MCF 10A (cell line): ENCODE measurements around the gene DCBLD2. TPM values are rescaled to one million over a fixed set of nuclear protein-coding genes. Genes with fewer than 3 reads are reported as not detected.
"Not testable (repeated sequence)": the region's sequence is repeated elsewhere in the genome, so short reads cannot be mapped to it uniquely, and the experiment has no call there.

ENCODE experiments used
- BruUV-seq: library from RNA; stranded (reverse); fragments of 400-500 nt; replicated peaks from 2 replicates; lab custom pipeline; 2021; lab: Mats Ljungman, UMichigan
- CTCF ChIA-PET: fragments of 300-600 bp; sonication (Branson Sonifier 250); formaldehyde crosslinking; extraction: SDS; loops from one replicate; lab custom pipeline; 2021; ENCODE audit warnings: antibody characterized with exemption, inconsistent platforms; lab: Yijun Ruan, JAX
- POLR2A ChIA-PET: fragments of 300-600, 350-650 bp; sonication (Branson Sonifier 250); formaldehyde crosslinking; extraction: SDS; loops from one replicate; lab custom pipeline; 2020; ENCODE audit warnings: antibody characterized with exemption, inconsistent platforms; lab: Yijun Ruan, JAX
- DNase-seq: peaks from one replicate; pipeline ENCODE4 v3.0.0-alpha.2; 2018; ENCODE audit not compliant: unreplicated experiment
- H3K27ac Mint-ChIP-seq: one replicate; pipeline ENCODE4 v1.8.0; 2022; ENCODE audit warnings: mild to moderate bottlenecking, low read depth, mixed read lengths; ENCODE audit not compliant: unreplicated experiment
- H3K27me3 Mint-ChIP-seq: one replicate; pipeline ENCODE4 v1.8.0; 2022; ENCODE audit warnings: mixed read lengths; ENCODE audit not compliant: insufficient read depth, unreplicated experiment
- H3K36me3 Mint-ChIP-seq: one replicate; pipeline ENCODE4 v1.8.0; 2022; ENCODE audit warnings: mild to moderate bottlenecking, moderate library complexity, mixed read lengths; ENCODE audit not compliant: insufficient read depth, unreplicated experiment
- H3K4me1 Mint-ChIP-seq: one replicate; pipeline ENCODE4 v1.8.0; 2022; ENCODE audit warnings: mixed read lengths; ENCODE audit not compliant: insufficient read depth, unreplicated experiment
- H3K4me3 Mint-ChIP-seq: one replicate; pipeline ENCODE4 v1.8.0; 2022; ENCODE audit warnings: mild to moderate bottlenecking, moderate library complexity, mixed read lengths; ENCODE audit not compliant: unreplicated experiment
- H3K9me3 Mint-ChIP-seq: one replicate; pipeline ENCODE4 v1.8.0; 2022; ENCODE audit warnings: mixed read lengths; ENCODE audit not compliant: unreplicated experiment
- intact Hi-C: fragments of 100-400 bp; cut with micrococcal nuclease; formaldehyde crosslinking; loops from 2 replicates; pipeline ENCODE4 v1.14.1; 2022
- total RNA-seq: library from RNA; stranded (reverse); gene quantifications from 2 replicates; pipeline ENCODE4 v1.2.3, GENCODE V29; 2022
- TF ChIP-seq, protein P1 (sequence below): fragments of 200-600 bp; IDR thresholded peaks from one replicate; pipeline ENCODE4 v1.8.0; 2022; ENCODE audit warnings: antibody characterized with exemption, mild to moderate bottlenecking; ENCODE audit not compliant: unreplicated experiment

The DCBLD2 gene
- total RNA-seq, 1 experiment from 2014 or later, result 161 TPM

- no peaks in the 10 kb centered on the region for H3K4me1 Mint-ChIP-seq
- ChIA-PET POLR2A (no interaction called here), CTCF (interaction anchor here (0.9 kb wide), 1 partner anchor 805 kb away, joined by 4 read pairs; no protein-coding TSS in a partner anchor)
- no peak for DNase-seq
- H3K9me3 Mint-ChIP-seq, result peaks cover 7% of the 10 kb centered on the region
- H3K36me3 Mint-ChIP-seq, result peaks cover 23% of the 10 kb centered on the region
- H3K4me3 Mint-ChIP-seq, result no peak overlapping the region
- intact Hi-C loops, result no loop called here
- no TSS peak for BruUV-seq
- peak overlapping the region; percentile 0 for H3K27ac Mint-ChIP-seq
- TF ChIP-seq, protein P1, sequence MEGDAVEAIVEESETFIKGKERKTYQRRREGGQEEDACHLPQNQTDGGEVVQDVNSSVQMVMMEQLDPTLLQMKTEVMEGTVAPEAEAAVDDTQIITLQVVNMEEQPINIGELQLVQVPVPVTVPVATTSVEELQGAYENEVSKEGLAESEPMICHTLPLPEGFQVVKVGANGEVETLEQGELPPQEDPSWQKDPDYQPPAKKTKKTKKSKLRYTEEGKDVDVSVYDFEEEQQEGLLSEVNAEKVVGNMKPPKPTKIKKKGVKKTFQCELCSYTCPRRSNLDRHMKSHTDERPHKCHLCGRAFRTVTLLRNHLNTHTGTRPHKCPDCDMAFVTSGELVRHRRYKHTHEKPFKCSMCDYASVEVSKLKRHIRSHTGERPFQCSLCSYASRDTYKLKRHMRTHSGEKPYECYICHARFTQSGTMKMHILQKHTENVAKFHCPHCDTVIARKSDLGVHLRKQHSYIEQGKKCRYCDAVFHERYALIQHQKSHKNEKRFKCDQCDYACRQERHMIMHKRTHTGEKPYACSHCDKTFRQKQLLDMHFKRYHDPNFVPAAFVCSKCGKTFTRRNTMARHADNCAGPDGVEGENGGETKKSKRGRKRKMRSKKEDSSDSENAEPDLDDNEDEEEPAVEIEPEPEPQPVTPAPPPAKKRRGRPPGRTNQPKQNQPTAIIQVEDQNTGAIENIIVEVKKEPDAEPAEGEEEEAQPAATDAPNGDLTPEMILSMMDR, result no peak
- H3K27me3 Mint-ChIP-seq, result no peaks in the 10 kb centered on the region
Observed at GRCh38 chr3:98839846-98840245, 61.6 kb downstream of the DCBLD2 start.

DNA sequence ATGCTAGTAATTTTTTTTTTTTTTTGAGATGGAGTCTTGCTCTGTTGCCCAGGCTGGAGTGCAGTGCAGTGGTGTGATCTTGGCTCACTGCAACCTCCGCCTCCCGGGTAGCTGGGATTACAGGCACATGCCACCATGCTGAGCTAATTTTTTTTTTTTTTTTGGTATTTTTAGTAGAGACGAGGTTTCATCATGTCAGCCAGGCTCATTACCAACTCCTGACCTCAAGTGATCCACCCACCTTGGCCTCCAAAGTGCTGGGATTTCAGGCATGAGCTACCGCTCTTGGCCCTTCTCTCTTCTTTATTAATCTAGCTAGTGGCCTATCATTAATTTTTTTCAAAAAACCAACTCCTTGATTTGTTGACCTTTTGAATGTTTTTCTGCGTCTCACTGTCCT, 70.4 kb downstream of the DCBLD2 start:
- ChIA-PET POLR2A (interaction anchor here (0.7 kb wide), 1 partner anchor 308 kb away, joined by 3 read pairs; no protein-coding TSS in a partner anchor), CTCF (interaction anchor here (0.6 to 2.0 kb wide), 6 partner anchors 13 to 792 kb away, joined by 3 to 14 read pairs (median 3); no protein-coding TSS in a partner anchor)
- intact Hi-C loops, DNase-seq, H3K27me3 Mint-ChIP-seq, H3K4me1 Mint-ChIP-seq, H3K4me3 Mint-ChIP-seq, H3K9me3 Mint-ChIP-seq, BruUV-seq, H3K36me3 Mint-ChIP-seq, H3K27ac Mint-ChIP-seq: not testable (repeated sequence)

DNA sequence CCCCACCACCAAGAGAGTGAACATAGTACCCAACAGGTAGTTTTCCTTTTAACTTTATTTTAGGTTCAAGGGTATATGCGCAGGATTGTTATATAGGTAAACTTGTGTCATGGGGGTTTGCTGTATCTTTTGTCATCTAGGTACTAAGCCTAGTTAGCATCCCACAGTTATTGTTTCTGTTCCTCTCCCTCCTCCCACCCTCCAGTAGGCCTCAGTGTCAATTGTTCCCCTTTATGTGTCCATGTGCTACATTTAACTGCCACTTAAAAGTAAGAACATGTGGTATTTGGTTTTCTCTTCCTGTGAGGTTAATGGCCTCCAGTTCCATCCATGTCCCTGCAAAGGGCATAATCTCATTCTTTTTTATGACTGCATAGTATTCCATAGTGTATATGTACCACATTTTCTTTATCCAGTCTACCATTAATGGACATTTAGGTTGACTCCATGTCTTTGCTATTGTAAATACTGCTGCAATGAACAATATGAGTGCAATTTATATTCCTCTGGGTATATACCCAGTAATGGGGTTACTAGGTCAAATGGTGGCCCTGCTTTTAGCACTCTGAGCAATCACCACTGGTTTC, 72.2 kb downstream of the DCBLD2 start:
- Mint-ChIP-seq H3K4me3 (no peak overlapping the region), H3K27me3 (no peaks in the 10 kb centered on the region), H3K27ac (no peak overlapping the region), H3K36me3 (peaks cover 11% of the 10 kb centered on the region), H3K9me3 (no peaks in the 10 kb centered on the region), H3K4me1 (no peaks in the 10 kb centered on the region)
- TF ChIP-seq, protein P1, result no peak
- no peak for DNase-seq
- CTCF ChIA-PET, result interaction anchor here (0.6 kb wide), 1 partner anchor 48 kb away, joined by 3 read pairs; no protein-coding TSS in a partner anchor
- intact Hi-C loops, result no loop called here
- no TSS peak for BruUV-seq
- POLR2A ChIA-PET, result no interaction called here

DNA sequence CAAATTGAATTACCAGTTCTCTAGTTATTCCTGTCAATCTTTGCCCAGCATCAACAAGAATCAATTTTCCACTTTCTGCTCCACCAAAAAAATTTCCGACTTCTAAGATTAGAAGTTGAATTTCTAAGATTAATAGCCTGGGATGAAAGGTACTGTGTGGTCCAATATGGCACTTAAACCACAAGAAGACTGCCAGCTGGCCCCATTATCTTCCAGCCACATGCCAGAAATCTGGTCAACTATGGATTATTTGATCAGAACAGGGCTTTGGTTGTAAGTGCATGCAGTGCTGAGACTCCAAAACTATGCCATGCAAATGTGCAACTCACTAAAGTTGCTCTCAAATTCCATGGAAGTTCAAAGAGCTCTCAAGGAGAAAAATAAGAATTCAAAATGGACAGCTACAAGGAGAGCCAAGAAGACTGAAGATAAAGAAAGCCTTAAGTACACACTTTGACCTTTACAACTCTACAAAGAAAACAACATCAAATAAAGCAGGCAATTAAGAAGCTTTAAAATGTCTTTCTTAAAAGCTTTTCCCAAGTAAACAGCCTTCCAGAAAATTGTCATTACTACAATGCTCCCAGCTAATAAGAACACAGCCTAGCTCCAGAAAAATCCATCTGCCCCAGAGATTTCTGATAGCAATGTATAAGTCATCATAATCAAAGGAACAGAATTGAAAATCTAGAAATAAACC, 74.1 kb downstream of the DCBLD2 start:
- CTCF ChIA-PET, result interaction anchor here (0.5 to 6.1 kb wide), 12 partner anchors 10 to 927 kb away, joined by 3 to 44 read pairs (median 4); no protein-coding TSS in a partner anchor
- Mint-ChIP-seq H3K4me3 (no peak overlapping the region), H3K27me3 (no peaks in the 10 kb centered on the region), H3K36me3 (peaks cover 17% of the 10 kb centered on the region), H3K27ac (no peak overlapping the region), H3K4me1 (no peaks in the 10 kb centered on the region), H3K9me3 (no peaks in the 10 kb centered on the region)
- TF ChIP-seq, protein P1, result no peak
- BruUV-seq, result no TSS peak
- no peak for DNase-seq
- POLR2A ChIA-PET, result interaction anchor here (0.9 to 1.0 kb wide), 2 partner anchors 18 to 235 kb away, joined by 3 read pairs; no protein-coding TSS in a partner anchor
- intact Hi-C loops, result no loop called here
